GM18517 (cell line): ENCODE measurements around the gene PBXIP1.

Experiments
- ATAC-seq: cut with Tn5 transposase; IDR thresholded peaks from one replicate; pipeline ENCODE4 v1.9.1; 2021; ENCODE audit warnings: mild to moderate bottlenecking, moderate library complexity; ENCODE audit not compliant: unreplicated experiment

The PBXIP1 gene

GRCh38 chr1:154958681-154959425 lies 3.0 kb upstream of the PBXIP1 start:
- ATAC-seq = no peak

- ATAC-seq = no peak
These were observed 2.1 kb upstream of the PBXIP1 start for GRCh38 chr1:154958036-154958435.

GRCh38 chr1:154957091-154957657 lies 1.3 kb upstream of the PBXIP1 start:
- ATAC-seq = no peak

GRCh38 chr1:154956544-154956941 lies 644 bp upstream of the PBXIP1 start:
- no peak for ATAC-seq

- peak; percentile 50 for ATAC-seq
These were observed 721 bp downstream of the PBXIP1 start for GRCh38 chr1:154955039-154955717.

GRCh38 chr1:154954541-154954940 lies 1.4 kb downstream of the PBXIP1 start:
- no peak for ATAC-seq

GRCh38 chr1:154953611-154954038 lies 2.3 kb downstream of the PBXIP1 start:
- ATAC-seq = no peak

GRCh38 chr1:154952664-154953063 lies 3.2 kb downstream of the PBXIP1 start:
- no peak for ATAC-seq

GRCh38 chr1:154951901-154952657 lies 3.8 kb downstream of the PBXIP1 start:
- ATAC-seq = no peak

GRCh38 chr1:154948079-154948478 lies 7.8 kb downstream of the PBXIP1 start:
- ATAC-seq = no peak

GRCh38 chr1:154945962-154946850 lies 9.7 kb downstream of the PBXIP1 start:
- no peak for ATAC-seq

- no peak for ATAC-seq
These were observed 10.5 kb downstream of the PBXIP1 start for GRCh38 chr1:154945160-154945961.

GRCh38 chr1:154944401-154945159 lies 11.3 kb downstream of the PBXIP1 start:
- ATAC-seq = no peak

- no peak for ATAC-seq
These were observed 12.1 kb downstream of the PBXIP1 start for GRCh38 chr1:154943649-154944400.

GRCh38 chr1:154941333-154942013 lies 14.4 kb downstream of the PBXIP1 start:
- ATAC-seq = no peak

- no peak for ATAC-seq
These were observed 15.2 kb downstream of the PBXIP1 start for GRCh38 chr1:154940651-154941194.

- no peak for ATAC-seq
These were observed 15.7 kb downstream of the PBXIP1 start for GRCh38 chr1:154940213-154940560.
